Kidney (tissue), 22 donors: ENCODE measurements around the gene ZNF639. TPM values are rescaled to one million over a fixed set of nuclear protein-coding genes. Genes with fewer than 3 reads are reported as not detected.
"Not testable (repeated sequence)": the region's sequence is repeated elsewhere in the genome, so short reads cannot be mapped to it uniquely, and the experiment has no call there.

Experiments
- DNase-seq, 5 donors: peaks; one replicate each; pipeline ENCODE4 v3.0.0-alpha.2; 2013 to 2020
- FAIRE-seq: peaks from 2 replicates; lab custom pipeline; 2012; peaks lifted over from hg19 to GRCh38; lab: Jason Lieb, UNC
- H3K27ac ChIP-seq, 2 donors: one replicate each; pipeline ENCODE4 v1.7.0; 2013; ENCODE audit warnings: low read depth in 2 of 2, low read length in 2 of 2, inconsistent platforms in 1 of 2
- H3K27me3 ChIP-seq: one replicate; pipeline ENCODE4 v1.7.1; 2013; ENCODE audit warnings: low read length, inconsistent platforms; ENCODE audit not compliant: control insufficient read depth, insufficient read depth
- H3K36me3 ChIP-seq, 3 donors: one replicate each; pipeline versions ENCODE4 v1.7.0 to v1.7.1; 2013; ENCODE audit warnings: low read length in 3 of 3, control low read depth in 1 of 3, inconsistent platforms in 1 of 3; ENCODE audit not compliant: insufficient read depth in 3 of 3, control insufficient read depth in 2 of 3
- H3K4me1 ChIP-seq, 3 donors: one replicate each; pipeline versions ENCODE4 v1.7.0 to v1.7.1; 2013; ENCODE audit warnings: low read length in 3 of 3, inconsistent platforms in 1 of 3, low read depth in 1 of 3; ENCODE audit not compliant: control insufficient read depth in 2 of 3, insufficient read depth in 2 of 3
- H3K4me3 ChIP-seq, 3 donors: one replicate each; pipeline versions ENCODE4 v1.7.0 to v1.8.1; 2013; ENCODE audit warnings: low read length in 3 of 3, control low read depth in 1 of 3, inconsistent platforms in 1 of 3
- H3K9ac ChIP-seq, 3 donors: one replicate each; pipeline versions ENCODE4 v1.7.0 to v1.7.1; 2013; ENCODE audit warnings: low read length in 3 of 3, control low read depth in 1 of 3, inconsistent platforms in 1 of 3
- H3K9me3 ChIP-seq, 3 donors: one replicate each; pipeline versions ENCODE4 v1.7.0 to v1.7.1; 2013; ENCODE audit warnings: low read length in 3 of 3, control low read depth in 1 of 3, inconsistent platforms in 1 of 3; ENCODE audit not compliant: control insufficient read depth in 2 of 3, insufficient read depth in 1 of 3
- CTCF ChIP-seq: IDR thresholded peaks from 3 replicates; pipeline ENCODE4 v1.5.1; 2012; ENCODE audit warnings: mild to moderate bottlenecking, moderate library complexity, borderline replicate concordance; ENCODE audit not compliant: insufficient read depth; ENCODE audit errors: extremely low read depth
- intact Hi-C: fragments of 100-400 bp; cut with DNase I; formaldehyde crosslinking; loops from one replicate; pipeline ENCODE4 v1.11.1; 2022
- long read RNA-seq, 10 donors: library from polyadenylated mRNA in 1 of 10; unstranded in 1 of 10; transcript quantifications; one replicate each; pipeline ENCODE4 v2.0.0 and lab custom pipeline, GENCODE V29; 2021 to 2026
- polyA plus RNA-seq: library from polyadenylated mRNA; stranded (reverse); fragments of 350-450 nt; fragmentation: Illumina TruSeq; extraction: RNeasy Lipid Tissue Mini Kit (QIAGEN cat#74804); gene quantifications from one replicate; pipeline ENCODE4 v1.2.3, GENCODE V29; 2014; ENCODE audit warnings: low read depth, low replicate concordance; ENCODE audit not compliant: insufficient read depth
- total RNA-seq: library from RNA; stranded (reverse); fragmentation: NEBNext Ultra II Directional; extraction: Animal tissue kit (Norgen Biotek cat#: 25700); gene quantifications from one replicate; pipeline ENCODE4 v1.2.1, GENCODE V29; 2021
- donor health status: control.
- donor health status: control.
- donor health status: control.
- donor health status: control.
- donor health status: control.
- donor health status: DM: yes; HTN: yes; CAD: no.
- donor health status: Normal renal cell carcinoma (clear cell type).

ZNF639 gene
- 35.6 TPM for total RNA-seq
- 17.9 TPM for polyA plus RNA-seq
- long read RNA-seq, donor 1, transcript ZNF639-209 (6 exons, 2,033 nt) = major isoform, 5 of 15 reads
- long read RNA-seq, donor 1, partial matches to known transcripts = 6 of 15 reads
- long read RNA-seq, donor 1, other reads (novel, unspliced or antisense) = 0 of 15 reads
- long read RNA-seq, donor 2, partial matches to known transcripts = 0 of 9 reads
- long read RNA-seq, donor 2, other reads (novel, unspliced or antisense) = 0 of 9 reads
- long read RNA-seq, donor 3, transcript ZNF639-209 (6 exons, 2,033 nt) = major isoform, 6 of 12 reads
- long read RNA-seq, donor 3, partial matches to known transcripts = 0 of 12 reads
- long read RNA-seq, donor 3, other reads (novel, unspliced or antisense) = 0 of 12 reads
- long read RNA-seq, donor 4, transcript ZNF639-207 (7 exons, 1,228 nt) = major isoform, 5 of 10 reads
- long read RNA-seq, donor 4, partial matches to known transcripts = 0 of 10 reads
- long read RNA-seq, donor 4, other reads (novel, unspliced or antisense) = 0 of 10 reads
- long read RNA-seq, donor 5, partial matches to known transcripts = 0 of 2 reads
- long read RNA-seq, donor 5, other reads (novel, unspliced or antisense) = 0 of 2 reads
- long read RNA-seq, donor 6, partial matches to known transcripts = 0 of 6 reads
- long read RNA-seq, donor 6, other reads (novel, unspliced or antisense) = 0 of 6 reads
- long read RNA-seq, donor 7, transcript ZNF639-209 (6 exons, 2,033 nt) = minor isoform, 13 of 45 reads
- long read RNA-seq, donor 7, transcript ZNF639-207 (7 exons, 1,228 nt) = major isoform, 24 of 45 reads
- long read RNA-seq, donor 7, partial matches to known transcripts = 1 of 45 reads
- long read RNA-seq, donor 7, other reads (novel, unspliced or antisense) = 6 of 45 reads
- long read RNA-seq, donor 8, transcript ZNF639-207 (7 exons, 1,228 nt) = major isoform, 6 of 14 reads
- long read RNA-seq, donor 8, transcript ZNF639-209 (6 exons, 2,033 nt) = minor isoform, 5 of 14 reads
- long read RNA-seq, donor 8, partial matches to known transcripts = 0 of 14 reads
- long read RNA-seq, donor 8, other reads (novel, unspliced or antisense) = 0 of 14 reads
- long read RNA-seq, donor 9, partial matches to known transcripts = 0 of 6 reads
- long read RNA-seq, donor 9, other reads (novel, unspliced or antisense) = 0 of 6 reads
- long read RNA-seq, donor 10, transcript ZNF639-207 (7 exons, 1,228 nt) = major isoform, 5 of 19 reads
- long read RNA-seq, donor 10, partial matches to known transcripts = 10 of 19 reads
- long read RNA-seq, donor 10, other reads (novel, unspliced or antisense) = 0 of 19 reads

- Histone ChIP-seq H3K9ac (peak within 1 kb of the TSS; percentile 84 to 92 (median 90)), H3K4me1 (peaks cover 0 to 13% (median 2%) of the 10 kb centered on the region in 3 donors), H3K27ac (peak within 1 kb of the TSS; percentile 87 to 96), H3K4me3 (peak within 1 kb of the TSS; percentile 84 to 95 (median 90)), H3K36me3 (no peaks in the 10 kb centered on the region), H3K9me3 (no peaks in the 10 kb centered on the region), H3K27me3 (no peaks in the 10 kb centered on the region)
- intact Hi-C loops = no loop called here
- FAIRE-seq = no peak
- peak; percentile 33 for TF ChIP-seq CTCF
- peak; percentile 90 to 97 (median 94) for DNase-seq
Observed at GRCh38 chr3:179322286-179323196, at the start of gene ZNF639. Gene ZNF639, plus strand, starts transcription at chr3:179323031. Its CDS starts 5,263 bp downstream, at chr3:179328294.

GRCh38 chr3:179274434-179274833, 48.4 kb upstream of the ZNF639 start:
- FAIRE-seq = not testable (repeated sequence)

GRCh38 chr3:179276001-179276400, 46.8 kb upstream of the ZNF639 start:
- Histone ChIP-seq H3K4me1 (no peaks in the 10 kb centered on the region), H3K9me3 (no peaks in the 10 kb centered on the region), H3K27ac (no peak overlapping the region), H3K4me3 (no peak overlapping the region), H3K9ac (no peak overlapping the region), H3K36me3 (no peaks in the 10 kb centered on the region), H3K27me3 (no peaks in the 10 kb centered on the region)
- no peak for DNase-seq
- no peak for FAIRE-seq
- intact Hi-C loops = no loop called here
- no peak for TF ChIP-seq CTCF

More at GRCh38 chr3:179274434-179274833, 48.4 kb upstream of the ZNF639 start:
- H3K36me3 ChIP-seq, H3K4me3 ChIP-seq, intact Hi-C loops, H3K27ac ChIP-seq, H3K4me1 ChIP-seq, H3K27me3 ChIP-seq, H3K9ac ChIP-seq, H3K9me3 ChIP-seq, DNase-seq: not testable (repeated sequence)
